Mammary epithelial cell (primary cell): ENCODE measurements around the gene GAB1.

Experiments used
- EZH2 ChIP-seq: IDR thresholded peaks from 2 replicates; pipeline ENCODE4 v1.6.1; 2012; ENCODE audit warnings: low read length, inconsistent platforms, borderline replicate concordance
- TF ChIP-seq, protein P1 (sequence below), 2 donors: IDR thresholded peaks in 1 of 2; conservative IDR thresholded peaks in 1 of 2; 2 replicates each; pipeline ENCODE4 v1.5.1; 2011 to 2012; ENCODE audit warnings: inconsistent platforms in 2 of 2, low read length in 2 of 2, mild to moderate bottlenecking in 2 of 2, control low read depth in 1 of 2, low read depth in 1 of 2; ENCODE audit not compliant: insufficient read depth in 1 of 2; ENCODE audit errors: extremely low read depth in 1 of 2

GRCh38 chr4:143397887-143398286, 61.2 kb downstream of the GAB1 start:
- no peak for TF ChIP-seq EZH2
- TF ChIP-seq, protein P1, sequence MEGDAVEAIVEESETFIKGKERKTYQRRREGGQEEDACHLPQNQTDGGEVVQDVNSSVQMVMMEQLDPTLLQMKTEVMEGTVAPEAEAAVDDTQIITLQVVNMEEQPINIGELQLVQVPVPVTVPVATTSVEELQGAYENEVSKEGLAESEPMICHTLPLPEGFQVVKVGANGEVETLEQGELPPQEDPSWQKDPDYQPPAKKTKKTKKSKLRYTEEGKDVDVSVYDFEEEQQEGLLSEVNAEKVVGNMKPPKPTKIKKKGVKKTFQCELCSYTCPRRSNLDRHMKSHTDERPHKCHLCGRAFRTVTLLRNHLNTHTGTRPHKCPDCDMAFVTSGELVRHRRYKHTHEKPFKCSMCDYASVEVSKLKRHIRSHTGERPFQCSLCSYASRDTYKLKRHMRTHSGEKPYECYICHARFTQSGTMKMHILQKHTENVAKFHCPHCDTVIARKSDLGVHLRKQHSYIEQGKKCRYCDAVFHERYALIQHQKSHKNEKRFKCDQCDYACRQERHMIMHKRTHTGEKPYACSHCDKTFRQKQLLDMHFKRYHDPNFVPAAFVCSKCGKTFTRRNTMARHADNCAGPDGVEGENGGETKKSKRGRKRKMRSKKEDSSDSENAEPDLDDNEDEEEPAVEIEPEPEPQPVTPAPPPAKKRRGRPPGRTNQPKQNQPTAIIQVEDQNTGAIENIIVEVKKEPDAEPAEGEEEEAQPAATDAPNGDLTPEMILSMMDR (conservative IDR thresholded peaks at IDR 0.05 in 1 of 2, IDR thresholded peaks at IDR 0.05 in 1 of 2; ENCODE audit: extremely low read depth in 1 of 2, insufficient read depth in 1 of 2, low read depth in 1 of 2, low read length in 2 of 2), result no peak
